H1 (cell line): ENCODE data around the gene GALNT18. TPM values are rescaled to one million over a fixed set of nuclear protein-coding genes. Genes with fewer than 3 reads are reported as not detected.

ENCODE experiments used
- CTCF ChIA-PET: fragments of 300-600 bp; sonication (Branson Sonifier 250); formaldehyde crosslinking; loops from one replicate; lab custom pipeline; 2021; ENCODE audit not compliant: partially characterized antibody; lab: Charles Lee
- POLR2A ChIA-PET: fragments of 300-600 bp; sonication (Branson Sonifier 250); formaldehyde crosslinking; loops from one replicate; lab custom pipeline; 2021; ENCODE audit warnings: inconsistent platforms; ENCODE audit not compliant: partially characterized antibody; lab: Charles Lee
- DNase-seq, 2 experiments: peaks; one replicate each; pipeline versions ENCODE4 v3.0.0 to v3.0.0-alpha.2; 2010 to 2022; ENCODE audit warnings: low spot score in 2 of 2, low read depth in 1 of 2, mixed read lengths in 1 of 2
- FAIRE-seq: peaks from 2 replicates; lab custom pipeline; 2011; peaks lifted over from hg19 to GRCh38; lab: Jason Lieb, UNC
- H2AFZ ChIP-seq: 2 replicates; pipeline ENCODE4 v1.8.1; 2012; ENCODE audit warnings: low read length, inconsistent platforms
- H2AK5ac ChIP-seq: 2 replicates; pipeline ENCODE4 v1.6.1; 2013; ENCODE audit warnings: low read depth, low read length
- H2BK120ac ChIP-seq: replicated peaks from 2 replicates; pipeline ENCODE3; 2013; ENCODE audit warnings: low read depth, low read length, inconsistent platforms
- H2BK12ac ChIP-seq: 2 replicates; pipeline ENCODE4 v1.6.1; 2013; ENCODE audit warnings: low read depth, low read length
- H2BK15ac ChIP-seq: 2 replicates; pipeline ENCODE4 v1.6.1; 2013; ENCODE audit warnings: low read length
- H2BK20ac ChIP-seq: 2 replicates; pipeline ENCODE4 v1.6.1; 2013; ENCODE audit warnings: low read length
- H2BK5ac ChIP-seq: 2 replicates; pipeline ENCODE4 v1.6.1; 2013; ENCODE audit warnings: low read depth, low read length
- H3K14ac ChIP-seq: 2 replicates; pipeline ENCODE4 v1.6.1; 2013; ENCODE audit warnings: inconsistent platforms; ENCODE audit not compliant: insufficient read length
- H3K18ac ChIP-seq: 2 replicates; pipeline ENCODE4 v1.6.1; 2013; ENCODE audit warnings: low read length; ENCODE audit errors: extremely low read depth
- H3K23ac ChIP-seq: 2 replicates; pipeline ENCODE4 v1.6.1; 2013; ENCODE audit warnings: inconsistent platforms; ENCODE audit not compliant: insufficient read length
- H3K23me2 ChIP-seq: 2 replicates; pipeline ENCODE4 v1.6.1; 2013; ENCODE audit warnings: low read depth, low read length
- H3K27ac ChIP-seq: 2 replicates; pipeline ENCODE4 v1.6.1; 2011; ENCODE audit warnings: low read depth, low read length, inconsistent platforms
- H3K27me3 ChIP-seq, 4 experiments: replicated peaks in 1 of 4; 1 replicate in 1 of 4; 2 replicates in 3 of 4; pipeline versions ENCODE4 v1.6.1 to v1.8.1; 2011 to 2013; ENCODE audit warnings: low read length in 3 of 4, mild to moderate bottlenecking in 3 of 4, inconsistent platforms in 2 of 4, mixed read lengths in 2 of 4, moderate library complexity in 1 of 4; ENCODE audit not compliant: control insufficient read depth in 3 of 4, insufficient read depth in 3 of 4; ENCODE audit errors: extremely low read depth in 1 of 4
- H3K36me3 ChIP-seq, 4 experiments: 2 replicates each; pipeline versions ENCODE4 v1.6.1 to v1.8.1; 2011 to 2013; ENCODE audit warnings: mild to moderate bottlenecking in 4 of 4, low read length in 3 of 4, moderate library complexity in 2 of 4, control low read depth in 1 of 4, inconsistent platforms in 1 of 4; ENCODE audit not compliant: insufficient read depth in 4 of 4, control insufficient read depth in 2 of 4
- H3K4ac ChIP-seq: replicated peaks from 2 replicates; pipeline ENCODE3; 2013; ENCODE audit warnings: low read length, low read depth, mixed read lengths, inconsistent platforms; ENCODE audit not compliant: insufficient read length
- H3K4me1 ChIP-seq, 4 experiments: replicated peaks in 1 of 4; 1 replicate in 1 of 4; 2 replicates in 3 of 4; pipeline versions ENCODE4 v1.6.1 to v1.8.1; 2011 to 2013; ENCODE audit warnings: low read length in 3 of 4, inconsistent platforms in 2 of 4, mixed read lengths in 1 of 4; ENCODE audit not compliant: insufficient read depth in 4 of 4, control insufficient read depth in 3 of 4
- H3K4me2 ChIP-seq, 2 experiments: 2 replicates each; pipeline versions ENCODE4 v1.6.1 to v1.8.1; 2011 to 2013; ENCODE audit warnings: low read depth in 2 of 2, low read length in 2 of 2, control low read depth in 1 of 2, inconsistent platforms in 1 of 2, mild to moderate bottlenecking in 1 of 2; ENCODE audit not compliant: insufficient read depth in 1 of 2
- H3K4me3 ChIP-seq, 4 experiments: fragments of 200-600, 300-600 bp in 1 of 4; sonication (generic), shearing (Covaris generic), sonication (Bioruptor Twin) in 1 of 4; 2 replicates each; pipeline versions ENCODE4 v1.5.1 to v1.8.1; 2011 to 2016; ENCODE audit warnings: low read length in 4 of 4, low read depth in 3 of 4, control low read depth in 2 of 4, inconsistent platforms in 2 of 4, mild to moderate bottlenecking in 2 of 4, mixed read lengths in 1 of 4, moderate library complexity in 1 of 4; ENCODE audit not compliant: insufficient read depth in 2 of 4; ENCODE audit errors: extremely low read depth in 1 of 4
- H3K56ac ChIP-seq: replicated peaks from 2 replicates; pipeline ENCODE3; 2013; ENCODE audit warnings: low read depth, mild to moderate bottlenecking, mixed read lengths, low read length, inconsistent platforms; ENCODE audit not compliant: insufficient read length
- H3K79me1 ChIP-seq: 2 replicates; pipeline ENCODE4 v1.6.1; 2013; ENCODE audit warnings: low read depth, low read length, control low read depth
- H3K79me2 ChIP-seq, 2 experiments: 2 replicates each; pipeline versions ENCODE4 v1.6.1 to v1.8.1; 2012 to 2013; ENCODE audit warnings: low read length in 2 of 2, mild to moderate bottlenecking in 2 of 2, inconsistent platforms in 1 of 2; ENCODE audit not compliant: insufficient read depth in 2 of 2, control insufficient read depth in 1 of 2
- H3K9ac ChIP-seq, 4 experiments: replicated peaks in 1 of 4; 1 replicate in 1 of 4; 2 replicates in 3 of 4; pipeline versions ENCODE4 v1.6.1 to v1.8.1; 2011 to 2013; ENCODE audit warnings: low read depth in 3 of 4, low read length in 3 of 4, control low read depth in 2 of 4, mild to moderate bottlenecking in 2 of 4, moderate library complexity in 2 of 4, inconsistent platforms in 1 of 4; ENCODE audit errors: extremely low read depth in 1 of 4
- H3K9me3 ChIP-seq, 2 experiments: 2 replicates each; pipeline versions ENCODE4 v1.6.1 to v1.8.1; 2012 to 2013; ENCODE audit warnings: mild to moderate bottlenecking in 2 of 2, moderate library complexity in 2 of 2, control low read depth in 1 of 2, inconsistent platforms in 1 of 2, low read depth in 1 of 2, low read length in 1 of 2, mixed read lengths in 1 of 2; ENCODE audit not compliant: insufficient read depth in 2 of 2
- H4K20me1 ChIP-seq, 2 experiments: replicated peaks in 1 of 2; 2 replicates each; pipeline versions ENCODE3 to v1.8.1; 2011 to 2013; ENCODE audit warnings: inconsistent platforms in 2 of 2, low read length in 2 of 2, mild to moderate bottlenecking in 1 of 2; ENCODE audit not compliant: insufficient read depth in 2 of 2, control insufficient read depth in 1 of 2
- H4K5ac ChIP-seq: 2 replicates; pipeline ENCODE4 v1.6.1; 2013; ENCODE audit warnings: low read length, low read depth, mixed read lengths, inconsistent platforms; ENCODE audit not compliant: insufficient read length
- H4K8ac ChIP-seq: 2 replicates; pipeline ENCODE4 v1.8.0; 2013; ENCODE audit warnings: mild to moderate bottlenecking, moderate library complexity, low read length, inconsistent platforms; ENCODE audit not compliant: insufficient read depth; ENCODE audit errors: extremely low read depth
- H4K91ac ChIP-seq: replicated peaks from 2 replicates; pipeline ENCODE3; 2013; ENCODE audit warnings: low read length, mixed read lengths, inconsistent platforms; ENCODE audit not compliant: insufficient read length
- ASH2L ChIP-seq: fragments of 200-600, 300-600 bp; sonication (generic); IDR thresholded peaks from one replicate; pipeline ENCODE4 v1.7.1; 2017; ENCODE audit warnings: low read length
- ATF3 ChIP-seq: IDR thresholded peaks from 2 replicates; pipeline ENCODE4 v1.6.1; 2011; ENCODE audit warnings: low read depth, mild to moderate bottlenecking, low read length; ENCODE audit not compliant: insufficient read depth
- BRCA1 ChIP-seq: IDR thresholded peaks from 2 replicates; pipeline ENCODE4 v1.6.1; 2012; ENCODE audit warnings: low read depth, low read length, improper control_type of control experiment
- CHD2 ChIP-seq: IDR thresholded peaks from 2 replicates; pipeline ENCODE4 v1.6.1; 2012; ENCODE audit warnings: low read length, improper control_type of control experiment
- CTBP2 ChIP-seq: IDR thresholded peaks from 2 replicates; pipeline ENCODE4 v1.7.0; 2011; ENCODE audit warnings: borderline replicate concordance, mild to moderate bottlenecking, moderate library complexity, mixed read lengths, low read length; ENCODE audit not compliant: insufficient read depth, insufficient read length
- NANOG ChIP-seq: IDR thresholded peaks from 2 replicates; pipeline ENCODE4 v1.6.1; 2011; ENCODE audit warnings: low read length, low read depth, mild to moderate bottlenecking, inconsistent platforms; ENCODE audit not compliant: insufficient read depth, poor library complexity, severe bottlenecking
- POLR2AphosphoS5 ChIP-seq: IDR thresholded peaks from 2 replicates; pipeline ENCODE4 v1.6.1; 2011; ENCODE audit warnings: low read depth, low read length
- RXRA ChIP-seq: IDR thresholded peaks from 2 replicates; pipeline ENCODE4 v1.6.1; 2011; ENCODE audit warnings: low read depth, mild to moderate bottlenecking, low read length, moderate library complexity; ENCODE audit not compliant: insufficient read depth
- SIX5 ChIP-seq: IDR thresholded peaks from 2 replicates; pipeline ENCODE4 v1.6.1; 2011; ENCODE audit warnings: mild to moderate bottlenecking, low read depth, low read length
- SP4 ChIP-seq: IDR thresholded peaks from 2 replicates; pipeline ENCODE4 v1.6.1; 2012; ENCODE audit warnings: low read length, inconsistent platforms
- TAF7 ChIP-seq: optimal IDR thresholded peaks from 2 replicates; pipeline ENCODE3; 2011; ENCODE audit warnings: low read depth, mild to moderate bottlenecking, inconsistent platforms, low read length, moderate library complexity, borderline replicate concordance
- WGBS, 2 experiments: shearing (Covaris generic) in 1 of 2; methylation state at CpG; one replicate each; pipeline versions ENCODE4 v1.1.6 to v1.1.7; 2013 to 2015; ENCODE audit warnings: low lambda C conversion rate in 2 of 2, mixed read lengths in 2 of 2, inconsistent platforms in 1 of 2, low coverage in 1 of 2, missing lambda C conversion rate in 1 of 2; ENCODE audit not compliant: insufficient replicate concordance in 2 of 2, insufficient coverage in 1 of 2, insufficient read length in 1 of 2; ENCODE audit errors: extremely low coverage in 1 of 2, missing lambda C conversion rate in 1 of 2; 5-methylcytosine and 5-hydroxymethylcytosine counted together
- polyA plus RNA-seq, 7 experiments: library from polyadenylated mRNA; depleted of rRNA in 3 of 7; stranded (reverse) in 5 of 7; unstranded in 2 of 7; fragments of >200 nt in 5 of 7; fragments of 200-250 nt in 2 of 7; gene quantifications; 1 replicate in 5 of 7; 2 replicates in 1 of 7; 4 replicates in 1 of 7; pipeline versions ENCODE4 v1.2.1 to v1.2.3, GENCODE V29; 2011 to 2013; ENCODE audit warnings: missing spikeins in 2 of 7, mixed read lengths in 2 of 7
- total RNA-seq: library from RNA; stranded (reverse); fragmentation: NEBNext Ultra II Directional; extraction: Animal tissue kit (Norgen Biotek cat#: 25700); gene quantifications from 2 replicates; pipeline ENCODE4 v1.2.1, GENCODE V29; 2021
- TF ChIP-seq, protein P1 (sequence below): IDR thresholded peaks from 2 replicates; pipeline ENCODE4 v1.6.1; 2012; ENCODE audit warnings: inconsistent platforms
- TF ChIP-seq, protein P2 (sequence below): IDR thresholded peaks from 2 replicates; pipeline ENCODE4 v1.6.1; 2011; ENCODE audit warnings: low read length, improper control_type of control experiment

Gene GALNT18
- total and polyA plus RNA-seq, 2 of the 8 experiments (the other 6 are each of a cell fraction or from before 2014, with no cell fraction given) = 6.0 to 9.4 TPM

- H2BK20ac ChIP-seq = no peak overlapping the region
- TF ChIP-seq POLR2AphosphoS5 = no peak
- no peak for TF ChIP-seq RXRA
- TF ChIP-seq, protein P1, sequence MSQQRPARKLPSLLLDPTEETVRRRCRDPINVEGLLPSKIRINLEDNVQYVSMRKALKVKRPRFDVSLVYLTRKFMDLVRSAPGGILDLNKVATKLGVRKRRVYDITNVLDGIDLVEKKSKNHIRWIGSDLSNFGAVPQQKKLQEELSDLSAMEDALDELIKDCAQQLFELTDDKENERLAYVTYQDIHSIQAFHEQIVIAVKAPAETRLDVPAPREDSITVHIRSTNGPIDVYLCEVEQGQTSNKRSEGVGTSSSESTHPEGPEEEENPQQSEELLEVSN = no peak
- TF ChIP-seq BRCA1 = no peak
- TF ChIP-seq ATF3 = no peak
- TF ChIP-seq SP4 = no peak
- no peak for TF ChIP-seq CTBP2
- no peak for TF ChIP-seq SIX5
- TF ChIP-seq NANOG = no peak
- TF ChIP-seq TAF7 = no peak
- no peak for TF ChIP-seq ASH2L
- TF ChIP-seq CHD2 = no peak
- TF ChIP-seq, protein P2, sequence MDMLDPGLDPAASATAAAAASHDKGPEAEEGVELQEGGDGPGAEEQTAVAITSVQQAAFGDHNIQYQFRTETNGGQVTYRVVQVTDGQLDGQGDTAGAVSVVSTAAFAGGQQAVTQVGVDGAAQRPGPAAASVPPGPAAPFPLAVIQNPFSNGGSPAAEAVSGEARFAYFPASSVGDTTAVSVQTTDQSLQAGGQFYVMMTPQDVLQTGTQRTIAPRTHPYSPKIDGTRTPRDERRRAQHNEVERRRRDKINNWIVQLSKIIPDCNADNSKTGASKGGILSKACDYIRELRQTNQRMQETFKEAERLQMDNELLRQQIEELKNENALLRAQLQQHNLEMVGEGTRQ = no peak
Measured at GRCh38 chr11:11292839-11293238, 329.0 kb downstream of the GALNT18 start.

More at GRCh38 chr11:11292839-11293238, 329.0 kb downstream of the GALNT18 start:
- Histone ChIP-seq H3K36me3 (no peaks in the 10 kb centered on the region), H2BK5ac (no peak overlapping the region), H3K23ac (no peak overlapping the region), H4K20me1 (no peaks in the 10 kb centered on the region), H3K14ac (no peak overlapping the region), H3K27ac (no peak overlapping the region), H3K4ac (no peak overlapping the region), H4K5ac (no peak overlapping the region), H4K8ac (no peak overlapping the region), H2AFZ (no peak overlapping the region), H2AK5ac (no peak overlapping the region), H3K23me2 (no peaks in the 10 kb centered on the region), H4K91ac (no peak overlapping the region), H3K9ac (no peak overlapping the region), H3K4me1 (no peaks in the 10 kb centered on the region), H3K18ac (no peak overlapping the region), H3K27me3 (no peaks in the 10 kb centered on the region), H3K4me3 (no peak overlapping the region), H3K9me3 (no peaks in the 10 kb centered on the region), H2BK15ac (no peak overlapping the region), H3K56ac (no peak overlapping the region), H3K79me1 (no peaks in the 10 kb centered on the region), H2BK120ac (no peak overlapping the region), H3K4me2 (no peak overlapping the region), H3K79me2 (no peaks in the 10 kb centered on the region), H2BK12ac (no peak overlapping the region)
- ChIA-PET CTCF (interaction anchor here (1.5 to 1.6 kb wide), 2 partner anchors 256 to 265 kb away, joined by 4 to 5 read pairs; no protein-coding TSS in a partner anchor), POLR2A (no interaction called here)
- no peak for FAIRE-seq
- DNase-seq = no peak
- 82% methylated on average over 11 of the region's 12 CpGs; no CpG with 5 or more reads in 1 of the 2 experiments for WGBS, 2 experiments
